ENCODE measurements around the gene ETHE1. TPM values are rescaled to one million over a fixed set of nuclear protein-coding genes. Genes with fewer than 3 reads are reported as not detected.

The ETHE1 gene
- total and polyA plus RNA-seq, 8 donors, result 17.1 to 39.8 (median 20.2) TPM

DNA sequence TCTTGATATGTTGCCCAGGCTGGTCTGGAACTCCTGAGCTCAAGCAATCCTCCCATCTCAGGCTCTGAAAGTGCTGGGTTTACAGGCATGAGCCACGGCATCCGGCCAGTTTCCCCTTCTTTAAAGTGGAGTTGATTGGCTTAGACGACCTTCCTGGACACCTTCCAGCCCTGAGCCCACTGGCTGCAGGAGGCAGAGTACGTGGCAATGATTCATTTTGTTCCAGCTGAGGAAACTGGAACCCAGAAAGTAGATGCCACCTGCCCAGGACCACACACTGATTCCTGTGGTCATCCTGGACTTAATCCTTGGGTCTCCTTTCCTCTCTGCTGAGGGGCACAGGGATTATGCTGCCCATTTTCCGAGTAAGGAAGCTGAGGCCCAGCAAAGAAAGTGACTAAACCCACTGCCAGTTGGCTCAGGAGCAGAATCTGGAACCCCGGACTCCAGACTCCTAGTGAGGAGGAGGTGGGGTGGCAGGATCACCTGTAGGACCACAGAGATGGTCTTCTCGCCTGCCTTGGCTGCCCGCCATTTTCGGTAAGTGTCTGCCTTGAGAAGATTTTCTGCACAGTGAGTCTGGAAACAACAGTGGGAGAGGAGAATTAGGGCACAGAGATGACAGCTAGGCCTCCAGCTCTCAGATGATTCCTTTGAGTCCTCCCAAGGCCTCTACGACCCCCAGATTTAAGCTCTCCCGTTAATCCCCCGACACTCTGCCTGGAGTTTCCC lies 47.6 kb upstream of the ETHE1 start:
- intact Hi-C loops (cut with DNase I), result no loop called here
- Histone ChIP-seq H3K36me3 (peaks cover 0 to 6% of the 10 kb centered on the region in 2 donors), H3K9me3 (no peaks in the 10 kb centered on the region), H3K4me3 (peak overlapping the region; percentile 74 to 86), H3K4me1 (peaks cover 6 to 28% of the 10 kb centered on the region in 2 donors), H3K27ac (peak overlapping the region; percentile 65 to 82), H3K27me3 (no peaks in the 10 kb centered on the region)
- ATAC-seq (no peak), DNase-seq (no peak)
- TF ChIP-seq, protein P1, sequence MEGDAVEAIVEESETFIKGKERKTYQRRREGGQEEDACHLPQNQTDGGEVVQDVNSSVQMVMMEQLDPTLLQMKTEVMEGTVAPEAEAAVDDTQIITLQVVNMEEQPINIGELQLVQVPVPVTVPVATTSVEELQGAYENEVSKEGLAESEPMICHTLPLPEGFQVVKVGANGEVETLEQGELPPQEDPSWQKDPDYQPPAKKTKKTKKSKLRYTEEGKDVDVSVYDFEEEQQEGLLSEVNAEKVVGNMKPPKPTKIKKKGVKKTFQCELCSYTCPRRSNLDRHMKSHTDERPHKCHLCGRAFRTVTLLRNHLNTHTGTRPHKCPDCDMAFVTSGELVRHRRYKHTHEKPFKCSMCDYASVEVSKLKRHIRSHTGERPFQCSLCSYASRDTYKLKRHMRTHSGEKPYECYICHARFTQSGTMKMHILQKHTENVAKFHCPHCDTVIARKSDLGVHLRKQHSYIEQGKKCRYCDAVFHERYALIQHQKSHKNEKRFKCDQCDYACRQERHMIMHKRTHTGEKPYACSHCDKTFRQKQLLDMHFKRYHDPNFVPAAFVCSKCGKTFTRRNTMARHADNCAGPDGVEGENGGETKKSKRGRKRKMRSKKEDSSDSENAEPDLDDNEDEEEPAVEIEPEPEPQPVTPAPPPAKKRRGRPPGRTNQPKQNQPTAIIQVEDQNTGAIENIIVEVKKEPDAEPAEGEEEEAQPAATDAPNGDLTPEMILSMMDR (IDR thresholded peaks at IDR 0.05), result no peak

DNA sequence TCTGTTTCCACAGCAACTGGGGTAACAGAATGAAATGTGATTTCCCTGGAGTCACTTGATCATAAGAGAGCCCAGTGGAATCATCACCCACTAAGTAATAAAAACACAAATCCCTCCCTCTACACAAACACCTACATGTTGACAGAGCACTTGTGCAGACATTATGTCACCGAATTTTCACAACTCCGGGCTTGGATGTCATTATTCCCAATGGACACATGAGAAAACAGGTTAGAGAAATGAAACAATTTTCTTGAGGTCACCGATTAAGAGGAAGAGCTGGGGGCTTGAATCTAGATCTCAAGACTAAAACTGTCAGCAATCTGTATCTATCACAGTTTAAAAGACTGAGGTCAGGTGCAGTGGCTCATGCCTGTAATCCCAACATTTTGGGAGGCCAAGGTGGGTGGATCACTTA lies 45.2 kb upstream of the ETHE1 start:
- H3K27ac ChIP-seq, result peak overlapping the region in 1 of 2 donors; percentile 23
- DNase-seq, result no peak
- H3K36me3 ChIP-seq, result peaks cover 0 to 6% of the 10 kb centered on the region in 2 donors
- no peaks in the 10 kb centered on the region for H3K9me3 ChIP-seq
- intact Hi-C loops (cut with DNase I), result no loop called here
- TF ChIP-seq, protein P1 (IDR thresholded peaks at IDR 0.05), result no peak
- no peaks in the 10 kb centered on the region for H3K27me3 ChIP-seq
- H3K4me1 ChIP-seq, result peaks cover 6 to 28% of the 10 kb centered on the region in 2 donors
- ATAC-seq, result peak; percentile 13
- no peak overlapping the region for H3K4me3 ChIP-seq

DNA sequence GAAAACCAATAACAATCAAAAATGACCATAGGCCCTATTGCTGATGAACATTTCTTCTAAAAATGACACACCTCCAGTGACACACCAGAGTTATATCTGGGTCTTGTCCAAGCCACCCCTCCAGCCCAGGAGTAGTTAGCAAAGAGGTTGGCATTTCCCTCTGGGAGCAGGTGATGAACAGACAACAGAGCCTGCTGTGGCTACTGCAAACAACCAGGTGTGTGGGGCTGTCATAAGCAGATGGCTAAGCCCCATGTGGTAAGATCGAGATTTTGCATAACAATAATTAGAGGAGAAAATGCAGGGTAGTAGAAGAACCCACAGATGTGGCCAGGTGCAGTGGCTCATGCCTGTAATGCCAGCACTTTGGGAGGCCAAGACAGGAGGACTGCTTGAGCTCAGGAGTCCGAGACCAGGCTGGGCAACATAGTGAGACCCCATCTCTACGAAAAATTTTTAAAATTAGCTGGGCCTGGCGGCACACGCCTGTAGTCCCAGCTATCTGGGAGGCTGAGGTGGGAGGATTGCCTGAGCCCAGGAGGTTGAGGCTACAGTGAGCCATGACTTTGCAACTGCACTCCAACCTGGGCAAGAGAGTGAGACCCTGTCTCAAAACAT lies 43.3 kb upstream of the ETHE1 start:
- peaks cover 0 to 6% of the 10 kb centered on the region in 2 donors for H3K36me3 ChIP-seq
- H3K27ac ChIP-seq, result no peak overlapping the region
- H3K9me3 ChIP-seq, result no peaks in the 10 kb centered on the region
- intact Hi-C loops (cut with DNase I), result no loop called here
- DNase-seq (no peak), ATAC-seq (peak; percentile 8)
- H3K27me3 ChIP-seq, result no peaks in the 10 kb centered on the region
- TF ChIP-seq, protein P1 (IDR thresholded peaks at IDR 0.05), result no peak
- no peak overlapping the region for H3K4me3 ChIP-seq
- H3K4me1 ChIP-seq, result peaks cover 6 to 22% of the 10 kb centered on the region in 2 donors

DNA sequence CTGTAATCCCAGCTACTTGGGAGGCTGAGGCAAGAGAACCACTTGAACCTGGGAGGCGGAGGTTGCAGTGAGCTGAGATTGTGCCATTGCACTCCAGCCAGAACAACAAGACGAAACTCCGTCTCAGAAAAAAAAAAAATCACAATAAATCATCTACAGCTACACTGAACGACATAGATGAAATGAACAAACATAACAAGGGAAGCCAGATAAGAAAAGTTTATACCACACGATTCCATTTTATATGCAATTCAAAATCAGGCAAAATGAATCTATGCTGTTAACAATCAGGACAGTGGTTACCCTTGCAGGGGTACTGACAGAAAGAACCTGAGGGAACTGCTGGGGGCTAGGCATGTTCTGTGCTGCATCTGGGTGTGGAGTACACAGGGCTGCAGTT lies 42.7 kb upstream of the ETHE1 start:
- TF ChIP-seq, protein P1 (IDR thresholded peaks at IDR 0.05), result no peak
- ATAC-seq, result no peak
- intact Hi-C loops (cut with DNase I), result no loop called here

DNA sequence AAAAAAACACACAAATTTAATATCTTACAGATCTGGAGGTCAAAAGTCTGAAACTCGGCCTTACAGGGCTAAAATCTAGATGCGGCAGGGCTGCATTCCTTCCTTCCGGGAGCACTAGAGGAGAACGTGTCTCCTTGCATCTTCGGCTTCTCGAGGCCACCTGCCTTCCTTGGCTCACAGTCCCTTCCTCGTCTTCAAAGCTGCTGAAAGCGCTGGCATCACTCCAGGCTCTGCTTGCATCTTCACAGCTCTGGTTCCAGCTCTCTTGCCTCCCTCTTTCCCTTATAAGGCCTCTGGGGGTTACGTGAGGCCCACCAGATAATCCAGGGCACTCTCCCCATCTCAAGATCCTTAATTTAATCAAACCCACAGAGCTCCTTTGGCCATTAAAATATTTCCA lies 37.8 kb upstream of the ETHE1 start:
- Histone ChIP-seq H3K4me1 (peaks cover 0 to 25% of the 10 kb centered on the region in 2 donors), H3K4me3 (no peak overlapping the region), H3K27me3 (no peaks in the 10 kb centered on the region), H3K27ac (no peak overlapping the region), H3K9me3 (no peaks in the 10 kb centered on the region), H3K36me3 (peaks cover 0 to 18% of the 10 kb centered on the region in 2 donors)
- intact Hi-C loops (cut with DNase I), result no loop called here
- DNase-seq, result no peak
- TF ChIP-seq, protein P1 (IDR thresholded peaks at IDR 0.05), result no peak
- ATAC-seq, result no peak

More for the DNA sequence above, 42.7 kb upstream of the ETHE1 start:
- Histone ChIP-seq H3K27me3 (no peaks in the 10 kb centered on the region), H3K4me3 (no peak overlapping the region), H3K36me3 (peaks cover 0 to 6% of the 10 kb centered on the region in 2 donors), H3K4me1 (peaks cover 5 to 17% of the 10 kb centered on the region in 2 donors), H3K9me3 (no peaks in the 10 kb centered on the region), H3K27ac (no peak overlapping the region)
- DNase-seq, result no peak

All from left lung (tissue), 10 donors.